NCI-H1417 treated with DMSO at 0.1 percent for 48 hours (cell line): ENCODE data around the gene LRRC1.

Experiments used
- DNase-seq: peaks from one replicate; lab custom pipeline; 2025; lab: John Stamatoyannopoulos, UW

Gene LRRC1

GRCh38 chr6:53815381-53816119 is 20.7 kb downstream of the LRRC1 start:
- DNase-seq: no peak

GRCh38 chr6:53818858-53819609 is 24.2 kb downstream of the LRRC1 start:
- DNase-seq: no peak

- no peak for DNase-seq
These were observed 27.8 kb downstream of the LRRC1 start for GRCh38 chr6:53822401-53823125.

GRCh38 chr6:53824714-53825113 is 29.9 kb downstream of the LRRC1 start:
- no peak for DNase-seq

- no peak for DNase-seq
These were observed 30.9 kb downstream of the LRRC1 start for GRCh38 chr6:53825532-53826321.

GRCh38 chr6:53827531-53827930 is 32.7 kb downstream of the LRRC1 start:
- DNase-seq: no peak

GRCh38 chr6:53828215-53828614 is 33.4 kb downstream of the LRRC1 start:
- DNase-seq: no peak

- no peak for DNase-seq
These were observed 34.3 kb downstream of the LRRC1 start for GRCh38 chr6:53828966-53829697.

GRCh38 chr6:53829698-53830221 is 35.0 kb downstream of the LRRC1 start:
- no peak for DNase-seq

GRCh38 chr6:53830366-53830765 is 35.6 kb downstream of the LRRC1 start:
- no peak for DNase-seq

- no peak for DNase-seq
These were observed 36.5 kb downstream of the LRRC1 start for GRCh38 chr6:53831081-53831869.

- DNase-seq: no peak
These were observed 37.3 kb downstream of the LRRC1 start for GRCh38 chr6:53831936-53832660.

- no peak for DNase-seq
These were observed 38.4 kb downstream of the LRRC1 start for GRCh38 chr6:53833155-53833554.

- no peak for DNase-seq
These were observed 39.3 kb downstream of the LRRC1 start for GRCh38 chr6:53834132-53834531.

- DNase-seq: no peak
These were observed 43.3 kb downstream of the LRRC1 start for GRCh38 chr6:53837865-53838769.

GRCh38 chr6:53840027-53840426 is 45.2 kb downstream of the LRRC1 start:
- no peak for DNase-seq

- no peak for DNase-seq
These were observed 50.7 kb downstream of the LRRC1 start for GRCh38 chr6:53845280-53846195.
